ENCODE data around the gene TSPAN31. TPM values are rescaled to one million over a fixed set of nuclear protein-coding genes. Genes with fewer than 3 reads are reported as not detected.

Gene TSPAN31
- total and polyA plus RNA-seq, 9 of the 15 experiments (the other 6 are each of a cell fraction or from before 2014, with no cell fraction given) = 11.3 to 26.4 (median 14.3) TPM

DNA sequence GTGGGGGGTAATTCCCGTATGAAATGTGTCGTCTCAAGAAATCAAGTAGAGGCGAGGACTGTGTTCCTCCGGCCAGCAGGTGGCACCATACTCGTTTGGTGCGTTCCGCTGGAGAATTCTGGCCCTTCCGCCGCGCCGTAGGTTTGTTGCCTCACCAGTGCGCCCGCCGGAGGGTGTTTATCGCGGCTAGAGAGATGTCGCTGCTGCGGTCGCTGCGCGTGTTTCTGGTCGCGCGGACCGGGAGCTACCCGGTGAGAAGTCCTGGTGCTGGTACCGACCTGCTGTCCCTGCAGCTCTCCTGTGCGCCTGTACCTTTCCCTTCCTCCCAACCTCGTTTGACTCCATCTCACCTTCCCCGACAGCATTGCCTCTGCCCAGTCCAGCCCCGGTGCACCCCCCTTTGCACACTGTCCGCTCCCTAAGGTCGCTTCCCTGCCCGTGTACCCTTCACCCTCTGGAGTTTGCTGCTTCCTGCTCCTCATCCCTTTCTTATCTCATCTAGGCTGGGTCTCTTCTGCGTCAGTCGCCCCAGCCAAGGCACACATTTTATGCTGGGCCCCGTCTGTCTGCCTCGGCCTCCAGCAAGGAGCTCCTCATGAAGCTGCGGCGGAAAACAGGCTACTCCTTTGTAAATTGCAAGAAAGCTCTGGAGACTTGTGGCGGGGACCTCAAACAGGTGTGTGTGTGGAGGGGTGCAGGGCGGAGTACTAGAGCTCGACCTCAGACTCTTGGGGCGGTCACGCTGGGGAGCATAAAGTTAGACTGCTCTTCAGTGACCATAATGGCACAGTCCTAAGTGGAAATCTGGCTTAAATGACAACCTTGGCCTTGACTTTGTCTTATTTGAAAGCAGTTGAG is 38.0 kb downstream of the TSPAN31 start, which contains the start of gene TSFM (continued):
- TF ChIP-seq ZNF239 (CRISPR knock-in tag; IDR thresholded peaks at IDR 0.05) = 0 out of 2 replicates have a peak, but pooled peaks have one; percentile 36
- no peak for TF ChIP-seq PHB (CRISPR knock-in tag; IDR thresholded peaks at IDR 0.05)
- TF ChIP-seq, protein P1, sequence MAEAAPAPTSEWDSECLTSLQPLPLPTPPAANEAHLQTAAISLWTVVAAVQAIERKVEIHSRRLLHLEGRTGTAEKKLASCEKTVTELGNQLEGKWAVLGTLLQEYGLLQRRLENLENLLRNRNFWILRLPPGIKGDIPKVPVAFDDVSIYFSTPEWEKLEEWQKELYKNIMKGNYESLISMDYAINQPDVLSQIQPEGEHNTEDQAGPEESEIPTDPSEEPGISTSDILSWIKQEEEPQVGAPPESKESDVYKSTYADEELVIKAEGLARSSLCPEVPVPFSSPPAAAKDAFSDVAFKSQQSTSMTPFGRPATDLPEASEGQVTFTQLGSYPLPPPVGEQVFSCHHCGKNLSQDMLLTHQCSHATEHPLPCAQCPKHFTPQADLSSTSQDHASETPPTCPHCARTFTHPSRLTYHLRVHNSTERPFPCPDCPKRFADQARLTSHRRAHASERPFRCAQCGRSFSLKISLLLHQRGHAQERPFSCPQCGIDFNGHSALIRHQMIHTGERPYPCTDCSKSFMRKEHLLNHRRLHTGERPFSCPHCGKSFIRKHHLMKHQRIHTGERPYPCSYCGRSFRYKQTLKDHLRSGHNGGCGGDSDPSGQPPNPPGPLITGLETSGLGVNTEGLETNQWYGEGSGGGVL (CRISPR knock-in tag; IDR thresholded peaks at IDR 0.05) = no peak
- TF ChIP-seq RCOR1 (IDR thresholded peaks at IDR 0.05; ENCODE audit: borderline replicate concordance in 1 of 2, low read depth in 2 of 2, low read length in 2 of 2) = peak in 1 of 2 experiments; percentile 60; a peak in 1 of 4 replicates
- TF ChIP-seq MED1 (CRISPR knock-in tag; IDR thresholded peaks at IDR 0.05; ENCODE audit: borderline replicate concordance) = no peak
- no peak for TF ChIP-seq CHD4 (IDR thresholded peaks at IDR 0.05; ENCODE audit: insufficient read depth, insufficient replicate concordance, low read depth, low read length, poor library complexity, severe bottlenecking)
- no peak for TF ChIP-seq TSC22D4 (tag; IDR thresholded peaks at IDR 0.05)
- TF ChIP-seq SPI1 (IDR thresholded peaks at IDR 0.05; ENCODE audit: borderline replicate concordance, low read depth, low read length) = no peak
- peak; percentile 60; the same call in 1 of the 2 replicates for TF ChIP-seq EP300 (IDR thresholded peaks at IDR 0.05; ENCODE audit: low read length)
- TF ChIP-seq SMAD4 (CRISPR knock-in tag; conservative IDR thresholded peaks at IDR 0.05) = peak; percentile 21; the same call in 1 of the 2 replicates
- TF ChIP-seq RBM15 (IDR thresholded peaks at IDR 0.05; ENCODE audit: insufficient read depth, low read length) = no peak
- TF ChIP-seq ZNF707 (CRISPR knock-in tag; conservative IDR thresholded peaks at IDR 0.05) = no peak
- no peak for TF ChIP-seq ZFP30 (CRISPR knock-in tag; IDR thresholded peaks at IDR 0.05; ENCODE audit: borderline replicate concordance)
- TF ChIP-seq, protein P2, sequence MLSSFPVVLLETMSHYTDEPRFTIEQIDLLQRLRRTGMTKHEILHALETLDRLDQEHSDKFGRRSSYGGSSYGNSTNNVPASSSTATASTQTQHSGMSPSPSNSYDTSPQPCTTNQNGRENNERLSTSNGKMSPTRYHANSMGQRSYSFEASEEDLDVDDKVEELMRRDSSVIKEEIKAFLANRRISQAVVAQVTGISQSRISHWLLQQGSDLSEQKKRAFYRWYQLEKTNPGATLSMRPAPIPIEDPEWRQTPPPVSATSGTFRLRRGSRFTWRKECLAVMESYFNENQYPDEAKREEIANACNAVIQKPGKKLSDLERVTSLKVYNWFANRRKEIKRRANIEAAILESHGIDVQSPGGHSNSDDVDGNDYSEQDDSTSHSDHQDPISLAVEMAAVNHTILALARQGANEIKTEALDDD (IDR thresholded peaks at IDR 0.05) = no peak; the same call in 1 of the 2 replicates
- TF ChIP-seq HDAC2 (IDR thresholded peaks at IDR 0.05) = peak; percentile 86
- TF ChIP-seq, protein P3, sequence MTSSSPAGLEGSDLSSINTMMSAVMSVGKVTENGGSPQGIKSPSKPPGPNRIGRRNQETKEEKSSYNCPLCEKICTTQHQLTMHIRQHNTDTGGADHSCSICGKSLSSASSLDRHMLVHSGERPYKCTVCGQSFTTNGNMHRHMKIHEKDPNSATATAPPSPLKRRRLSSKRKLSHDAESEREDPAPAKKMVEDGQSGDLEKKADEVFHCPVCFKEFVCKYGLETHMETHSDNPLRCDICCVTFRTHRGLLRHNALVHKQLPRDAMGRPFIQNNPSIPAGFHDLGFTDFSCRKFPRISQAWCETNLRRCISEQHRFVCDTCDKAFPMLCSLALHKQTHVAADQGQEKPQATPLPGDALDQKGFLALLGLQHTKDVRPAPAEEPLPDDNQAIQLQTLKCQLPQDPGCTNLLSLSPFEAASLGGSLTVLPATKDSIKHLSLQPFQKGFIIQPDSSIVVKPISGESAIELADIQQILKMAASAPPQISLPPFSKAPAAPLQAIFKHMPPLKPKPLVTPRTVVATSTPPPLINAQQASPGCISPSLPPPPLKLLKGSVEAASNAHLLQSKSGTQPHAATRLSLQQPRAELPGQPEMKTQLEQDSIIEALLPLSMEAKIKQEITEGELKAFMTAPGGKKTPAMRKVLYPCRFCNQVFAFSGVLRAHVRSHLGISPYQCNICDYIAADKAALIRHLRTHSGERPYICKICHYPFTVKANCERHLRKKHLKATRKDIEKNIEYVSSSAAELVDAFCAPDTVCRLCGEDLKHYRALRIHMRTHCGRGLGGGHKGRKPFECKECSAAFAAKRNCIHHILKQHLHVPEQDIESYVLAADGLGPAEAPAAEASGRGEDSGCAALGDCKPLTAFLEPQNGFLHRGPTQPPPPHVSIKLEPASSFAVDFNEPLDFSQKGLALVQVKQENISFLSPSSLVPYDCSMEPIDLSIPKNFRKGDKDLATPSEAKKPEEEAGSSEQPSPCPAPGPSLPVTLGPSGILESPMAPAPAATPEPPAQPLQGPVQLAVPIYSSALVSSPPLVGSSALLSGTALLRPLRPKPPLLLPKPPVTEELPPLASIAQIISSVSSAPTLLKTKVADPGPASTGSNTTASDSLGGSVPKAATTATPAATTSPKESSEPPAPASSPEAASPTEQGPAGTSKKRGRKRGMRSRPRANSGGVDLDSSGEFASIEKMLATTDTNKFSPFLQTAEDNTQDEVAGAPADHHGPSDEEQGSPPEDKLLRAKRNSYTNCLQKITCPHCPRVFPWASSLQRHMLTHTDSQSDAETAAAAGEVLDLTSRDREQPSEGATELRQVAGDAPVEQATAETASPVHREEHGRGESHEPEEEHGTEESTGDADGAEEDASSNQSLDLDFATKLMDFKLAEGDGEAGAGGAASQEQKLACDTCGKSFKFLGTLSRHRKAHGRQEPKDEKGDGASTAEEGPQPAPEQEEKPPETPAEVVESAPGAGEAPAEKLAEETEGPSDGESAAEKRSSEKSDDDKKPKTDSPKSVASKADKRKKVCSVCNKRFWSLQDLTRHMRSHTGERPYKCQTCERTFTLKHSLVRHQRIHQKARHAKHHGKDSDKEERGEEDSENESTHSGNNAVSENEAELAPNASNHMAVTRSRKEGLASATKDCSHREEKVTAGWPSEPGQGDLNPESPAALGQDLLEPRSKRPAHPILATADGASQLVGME (CRISPR knock-in tag; IDR thresholded peaks at IDR 0.05) = no peak
- no peak for TF ChIP-seq ZNF561 (CRISPR knock-in tag; conservative IDR thresholded peaks at IDR 0.05)
- no peak for TF ChIP-seq ZNF551 (CRISPR knock-in tag; IDR thresholded peaks at IDR 0.05)
- peak; percentile 61 for TF ChIP-seq FOSL1 (tag; conservative IDR thresholded peaks at IDR 0.05)

Measured in K562 (cell line).